SK-N-SH (cell line): ENCODE results near the gene SNX3. TPM values are rescaled to one million over a fixed set of nuclear protein-coding genes. Genes with fewer than 3 reads are reported as not detected.

Experiments used
- CTCF ChIA-PET: fragments of 300-600, 350-600 bp; formaldehyde crosslinking; extraction: SDS; loops from one replicate; lab custom pipeline; 2021; lab: Yijun Ruan, JAX
- POLR2A ChIA-PET: fragments of 350-600 bp; sonication (Branson Sonifier 250); formaldehyde crosslinking; extraction: SDS; loops from one replicate; lab custom pipeline; 2020; ENCODE audit warnings: antibody characterized with exemption, inconsistent platforms; lab: Yijun Ruan, JAX
- DNase-seq: peaks from one replicate; pipeline ENCODE4 v3.0.0; 2012
- H2AFZ ChIP-seq: fragments of 200-600 bp; sonication (generic); 2 replicates; pipeline ENCODE4 v1.8.1; 2016; ENCODE audit warnings: antibody characterized with exemption, mild to moderate bottlenecking, low read depth
- H3F3A ChIP-seq: fragments of 200-600 bp; sonication (generic); replicated peaks from 2 replicates; pipeline ENCODE3; 2016; ENCODE audit warnings: antibody characterized with exemption, mild to moderate bottlenecking; ENCODE audit not compliant: insufficient read depth
- H3K27ac ChIP-seq, 2 experiments: fragments of 200-500 bp in 1 of 2; fragments of 200-600 bp in 1 of 2; sonication (Bioruptor generic) in 1 of 2; sonication (generic), shearing (Covaris generic) in 1 of 2; 2 replicates each; pipeline versions ENCODE4 v1.5.1 to v1.6.1; 2014 to 2016; ENCODE audit warnings: low read depth in 2 of 2, inconsistent platforms in 1 of 2, low read length in 1 of 2, mild to moderate bottlenecking in 1 of 2, mixed read lengths in 1 of 2
- H3K27me3 ChIP-seq: fragments of 200-600 bp; sonication (generic), shearing (Covaris generic); 2 replicates; pipeline ENCODE4 v1.6.1; 2016; ENCODE audit warnings: mixed run types; ENCODE audit not compliant: insufficient read depth
- H3K36me3 ChIP-seq, 2 experiments: fragments of 200-500 bp in 1 of 2; fragments of 200-600 bp in 1 of 2; sonication (Bioruptor generic) in 1 of 2; sonication (generic) in 1 of 2; replicated peaks in 1 of 2; 2 replicates each; pipeline versions ENCODE3 to v1.5.1; 2014 to 2016; ENCODE audit warnings: low read length in 1 of 2, mild to moderate bottlenecking in 1 of 2; ENCODE audit not compliant: insufficient read depth in 2 of 2, control insufficient read depth in 1 of 2
- H3K4me1 ChIP-seq, 2 experiments: fragments of 200-500 bp in 1 of 2; fragments of 200-600 bp in 1 of 2; sonication (Bioruptor generic) in 1 of 2; sonication (generic), shearing (Covaris generic) in 1 of 2; 2 replicates each; pipeline versions ENCODE4 v1.5.1 to v1.6.1; 2014 to 2016; ENCODE audit warnings: low read depth in 1 of 2, low read length in 1 of 2, mixed run types in 1 of 2; ENCODE audit not compliant: insufficient read depth in 2 of 2, control insufficient read depth in 1 of 2
- H3K4me2 ChIP-seq: fragments of 200-600 bp; sonication (generic), shearing (Covaris generic); 2 replicates; pipeline ENCODE4 v1.6.1; 2017; ENCODE audit warnings: mixed run types
- H3K4me3 ChIP-seq, 2 experiments: fragments of 200-500 bp in 1 of 2; fragments of 200-600 bp in 1 of 2; sonication (Bioruptor generic) in 1 of 2; sonication (generic), shearing (Covaris generic) in 1 of 2; 2 replicates each; pipeline versions ENCODE4 v1.5.1 to v1.8.1; 2014 to 2016; ENCODE audit warnings: low read depth in 2 of 2, inconsistent platforms in 1 of 2, low read length in 1 of 2, mild to moderate bottlenecking in 1 of 2, mixed read lengths in 1 of 2, moderate library complexity in 1 of 2
- H3K79me2 ChIP-seq: fragments of 200-600 bp; sonication (generic); 2 replicates; pipeline ENCODE4 v1.8.1; 2017; ENCODE audit warnings: mild to moderate bottlenecking; ENCODE audit not compliant: insufficient read depth
- H3K9ac ChIP-seq: fragments of 200-600 bp; sonication (generic); 2 replicates; pipeline ENCODE4 v1.6.1; 2017; ENCODE audit warnings: mixed run types
- H3K9me2 ChIP-seq: fragments of 200-600 bp; sonication (generic); 2 replicates; pipeline ENCODE4 v1.6.1; 2017; ENCODE audit warnings: mixed run types
- H3K9me3 ChIP-seq: fragments of 200-600 bp; sonication (generic); 2 replicates; pipeline ENCODE4 v1.6.1; 2017; ENCODE audit warnings: mixed run types, mild to moderate bottlenecking, moderate library complexity
- H4K20me1 ChIP-seq: fragments of 200-600 bp; sonication (generic); 2 replicates; pipeline ENCODE4 v1.6.1; 2017; ENCODE audit warnings: mild to moderate bottlenecking, mixed run types; ENCODE audit not compliant: insufficient read depth
- CHD2 ChIP-seq: fragments of 150-350 bp; IDR thresholded peaks from 2 replicates; pipeline ENCODE4 v1.6.1; 2018; ENCODE audit warnings: low read length; ENCODE audit not compliant: partially characterized antibody
- EZH2phosphoT487 ChIP-seq: fragments of 200-600 bp; sonication (generic); IDR thresholded peaks from 2 replicates; pipeline ENCODE4 v1.6.1; 2017; ENCODE audit warnings: low read depth, mixed run types, mild to moderate bottlenecking, antibody characterized with exemption, moderate library complexity, borderline replicate concordance
- FOSL2 ChIP-seq: IDR thresholded peaks from 2 replicates; pipeline ENCODE4 v1.4.0; 2012; ENCODE audit warnings: low read depth, mild to moderate bottlenecking, moderate library complexity, borderline replicate concordance
- FOXM1 ChIP-seq: IDR thresholded peaks from 2 replicates; pipeline ENCODE4 v1.4.0; 2012; ENCODE audit warnings: low read depth, mild to moderate bottlenecking
- JUND ChIP-seq: IDR thresholded peaks from 2 replicates; pipeline ENCODE4 v1.4.0; 2012
- MEF2A ChIP-seq: IDR thresholded peaks from 2 replicates; pipeline ENCODE4 v1.4.0; 2012; ENCODE audit warnings: low read depth, borderline replicate concordance
- MXI1 ChIP-seq: IDR thresholded peaks from 2 replicates; pipeline ENCODE4 v1.6.1; 2012; ENCODE audit warnings: mild to moderate bottlenecking, low read depth, low read length, improper control_type of control experiment
- NFIC ChIP-seq: IDR thresholded peaks from 2 replicates; pipeline ENCODE4 v1.4.0; 2012; ENCODE audit warnings: borderline replicate concordance
- POLR2AphosphoS5 ChIP-seq: IDR thresholded peaks from 2 replicates; pipeline ENCODE4 v1.6.1; 2012; ENCODE audit warnings: low read depth, low read length
- RAD21 ChIP-seq: IDR thresholded peaks from 2 replicates; pipeline ENCODE4 v1.6.1; 2012; ENCODE audit warnings: mild to moderate bottlenecking, low read length
- RCOR1 ChIP-seq: fragments of 150-350 bp; IDR thresholded peaks from 2 replicates; pipeline ENCODE4 v1.6.1; 2017; ENCODE audit warnings: antibody characterized with exemption, low read length
- RFX5 ChIP-seq: IDR thresholded peaks from 2 replicates; pipeline ENCODE4 v1.6.1; 2012; ENCODE audit warnings: mild to moderate bottlenecking, improper control_type of control experiment, low read length
- SIN3A ChIP-seq: IDR thresholded peaks from 2 replicates; pipeline ENCODE4 v1.6.1; 2012; ENCODE audit warnings: low read depth, mild to moderate bottlenecking, low read length, moderate library complexity, borderline replicate concordance
- TCF12 ChIP-seq: IDR thresholded peaks from 2 replicates; pipeline ENCODE4 v1.4.0; 2012
- TEAD4 ChIP-seq: IDR thresholded peaks from 2 replicates; pipeline ENCODE4 v1.4.0; 2012; ENCODE audit warnings: mild to moderate bottlenecking, borderline replicate concordance; ENCODE audit not compliant: insufficient read depth
- YY1 ChIP-seq: IDR thresholded peaks from 2 replicates; pipeline ENCODE4 v1.4.0; 2012; ENCODE audit warnings: low read depth, mild to moderate bottlenecking
- WGBS: methylation state at CpG from one replicate; pipeline ENCODE4 v1.1.6; 2017; ENCODE audit warnings: low lambda C conversion rate; 5-methylcytosine and 5-hydroxymethylcytosine counted together
- polyA plus RNA-seq, 3 experiments: library from polyadenylated mRNA; depleted of rRNA; stranded (reverse); fragments of >200 nt; gene quantifications; 2 replicates each; pipeline ENCODE4 v1.2.3, GENCODE V29; 2012
- TF ChIP-seq, protein P1 (sequence below): fragments of 200-600 bp; sonication (generic); IDR thresholded peaks from 2 replicates; pipeline ENCODE4 v1.6.1; 2017; ENCODE audit warnings: antibody characterized with exemption, mild to moderate bottlenecking, moderate library complexity
- TF ChIP-seq, protein P2 (sequence below): IDR thresholded peaks from 2 replicates; pipeline ENCODE4 v1.4.0; 2012; ENCODE audit warnings: low read depth, borderline replicate concordance
- TF ChIP-seq, protein P3 (sequence below): fragments of 150-350 bp; IDR thresholded peaks from 2 replicates; pipeline ENCODE4 v1.6.1; 2017; ENCODE audit warnings: antibody characterized with exemption, low read length, low read depth, borderline replicate concordance
- TF ChIP-seq, protein P4 (sequence below): fragments of 150-350 bp; IDR thresholded peaks from 2 replicates; pipeline ENCODE4 v1.6.1; 2016; ENCODE audit warnings: mild to moderate bottlenecking, low read depth, low read length

The SNX3 gene
- polyA plus RNA-seq, 1 of the 3 experiments (the other 2 are of a cell fraction) = 105 TPM

DNA sequence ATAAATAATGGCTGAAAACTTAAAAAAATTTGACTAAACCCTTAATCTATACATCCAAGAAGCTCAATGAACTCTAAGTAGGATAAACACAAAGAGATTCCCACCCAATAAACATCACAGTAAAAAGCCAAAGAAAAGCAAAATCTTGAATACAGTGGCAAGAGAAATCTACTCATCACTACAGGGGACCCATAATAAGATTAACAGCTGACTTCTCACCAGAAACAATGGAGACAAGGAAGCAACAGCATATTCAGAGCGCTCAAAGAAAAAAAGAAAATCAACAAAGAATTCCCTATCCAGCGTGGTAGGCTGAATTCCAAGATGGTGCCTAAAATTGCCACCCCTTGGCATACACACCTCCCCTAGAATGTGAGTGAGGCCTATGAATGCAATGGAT lies 18.6 kb downstream of the SNX3 start:
- Histone ChIP-seq H3F3A (no peaks in the 10 kb centered on the region), H3K4me3 (no peak overlapping the region), H3K9me3 (no peaks in the 10 kb centered on the region), H3K79me2 (peaks cover 74% of the 10 kb centered on the region), H2AFZ (no peak overlapping the region), H4K20me1 (peaks cover 10% of the 10 kb centered on the region; the same call in 1 of the 2 replicates), H3K36me3 (peaks cover 0 to 41% of the 10 kb centered on the region in 2 experiments), H3K9ac (no peak overlapping the region), H3K4me2 (no peak overlapping the region), H3K4me1 (no peaks in the 10 kb centered on the region), H3K27ac (no peak overlapping the region), H3K27me3 (no peaks in the 10 kb centered on the region), H3K9me2 (no peaks in the 10 kb centered on the region)
- CTCF ChIA-PET = interaction anchor here (1.2 kb wide), 1 partner anchor 10 kb away, joined by 4 read pairs; no protein-coding TSS in a partner anchor
- no peak for TF ChIP-seq RAD21
- no peak for TF ChIP-seq MXI1
- WGBS = 89% methylated on average over 2 of the region's 2 CpGs
- POLR2A ChIA-PET = no interaction called here
- no peak for DNase-seq

- Histone ChIP-seq H3K27me3 (no peaks in the 10 kb centered on the region), H4K20me1 (peaks cover 7% of the 10 kb centered on the region), H3F3A (no peaks in the 10 kb centered on the region), H3K4me2 (no peak overlapping the region), H3K4me3 (no peak overlapping the region), H3K36me3 (peaks cover 0 to 38% of the 10 kb centered on the region in 2 experiments), H3K79me2 (peaks cover 72% of the 10 kb centered on the region), H3K9ac (no peak overlapping the region), H3K4me1 (peaks cover 0 to 2% of the 10 kb centered on the region in 2 experiments; a peak in 1 of 4 replicates), H3K27ac (no peak overlapping the region), H2AFZ (no peak overlapping the region), H3K9me3 (no peaks in the 10 kb centered on the region), H3K9me2 (no peaks in the 10 kb centered on the region)
- TF ChIP-seq FOXM1 (no peak), TEAD4 (no peak), MEF2A (no peak), POLR2AphosphoS5 (no peak), TCF12 (no peak), SIN3A (no peak), EZH2phosphoT487 (no peak), NFIC (no peak), YY1 (no peak), MXI1 (no peak), RFX5 (no peak), FOSL2 (no peak), RAD21 (no peak), RCOR1 (no peak), CHD2 (no peak), JUND (no peak)
- TF ChIP-seq, protein P1, sequence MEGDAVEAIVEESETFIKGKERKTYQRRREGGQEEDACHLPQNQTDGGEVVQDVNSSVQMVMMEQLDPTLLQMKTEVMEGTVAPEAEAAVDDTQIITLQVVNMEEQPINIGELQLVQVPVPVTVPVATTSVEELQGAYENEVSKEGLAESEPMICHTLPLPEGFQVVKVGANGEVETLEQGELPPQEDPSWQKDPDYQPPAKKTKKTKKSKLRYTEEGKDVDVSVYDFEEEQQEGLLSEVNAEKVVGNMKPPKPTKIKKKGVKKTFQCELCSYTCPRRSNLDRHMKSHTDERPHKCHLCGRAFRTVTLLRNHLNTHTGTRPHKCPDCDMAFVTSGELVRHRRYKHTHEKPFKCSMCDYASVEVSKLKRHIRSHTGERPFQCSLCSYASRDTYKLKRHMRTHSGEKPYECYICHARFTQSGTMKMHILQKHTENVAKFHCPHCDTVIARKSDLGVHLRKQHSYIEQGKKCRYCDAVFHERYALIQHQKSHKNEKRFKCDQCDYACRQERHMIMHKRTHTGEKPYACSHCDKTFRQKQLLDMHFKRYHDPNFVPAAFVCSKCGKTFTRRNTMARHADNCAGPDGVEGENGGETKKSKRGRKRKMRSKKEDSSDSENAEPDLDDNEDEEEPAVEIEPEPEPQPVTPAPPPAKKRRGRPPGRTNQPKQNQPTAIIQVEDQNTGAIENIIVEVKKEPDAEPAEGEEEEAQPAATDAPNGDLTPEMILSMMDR = no peak
- TF ChIP-seq, protein P2, sequence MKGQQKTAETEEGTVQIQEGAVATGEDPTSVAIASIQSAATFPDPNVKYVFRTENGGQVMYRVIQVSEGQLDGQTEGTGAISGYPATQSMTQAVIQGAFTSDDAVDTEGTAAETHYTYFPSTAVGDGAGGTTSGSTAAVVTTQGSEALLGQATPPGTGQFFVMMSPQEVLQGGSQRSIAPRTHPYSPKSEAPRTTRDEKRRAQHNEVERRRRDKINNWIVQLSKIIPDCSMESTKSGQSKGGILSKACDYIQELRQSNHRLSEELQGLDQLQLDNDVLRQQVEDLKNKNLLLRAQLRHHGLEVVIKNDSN = no peak
- TF ChIP-seq, protein P3, sequence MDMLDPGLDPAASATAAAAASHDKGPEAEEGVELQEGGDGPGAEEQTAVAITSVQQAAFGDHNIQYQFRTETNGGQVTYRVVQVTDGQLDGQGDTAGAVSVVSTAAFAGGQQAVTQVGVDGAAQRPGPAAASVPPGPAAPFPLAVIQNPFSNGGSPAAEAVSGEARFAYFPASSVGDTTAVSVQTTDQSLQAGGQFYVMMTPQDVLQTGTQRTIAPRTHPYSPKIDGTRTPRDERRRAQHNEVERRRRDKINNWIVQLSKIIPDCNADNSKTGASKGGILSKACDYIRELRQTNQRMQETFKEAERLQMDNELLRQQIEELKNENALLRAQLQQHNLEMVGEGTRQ = no peak
- TF ChIP-seq, protein P4, sequence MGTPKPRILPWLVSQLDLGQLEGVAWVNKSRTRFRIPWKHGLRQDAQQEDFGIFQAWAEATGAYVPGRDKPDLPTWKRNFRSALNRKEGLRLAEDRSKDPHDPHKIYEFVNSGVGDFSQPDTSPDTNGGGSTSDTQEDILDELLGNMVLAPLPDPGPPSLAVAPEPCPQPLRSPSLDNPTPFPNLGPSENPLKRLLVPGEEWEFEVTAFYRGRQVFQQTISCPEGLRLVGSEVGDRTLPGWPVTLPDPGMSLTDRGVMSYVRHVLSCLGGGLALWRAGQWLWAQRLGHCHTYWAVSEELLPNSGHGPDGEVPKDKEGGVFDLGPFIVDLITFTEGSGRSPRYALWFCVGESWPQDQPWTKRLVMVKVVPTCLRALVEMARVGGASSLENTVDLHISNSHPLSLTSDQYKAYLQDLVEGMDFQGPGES = no peak
- WGBS = 98% methylated on average over 4 of the region's 4 CpGs
- DNase-seq = no peak
- ChIA-PET POLR2A (no interaction called here), CTCF (interaction anchor here (0.6 kb wide), 1 partner anchor 187 kb away, joined by 3 read pairs; no protein-coding TSS in a partner anchor)
Observed at GRCh38 chr6:108238322-108238721, 22.5 kb downstream of the SNX3 start.
